ENCODE results near the gene PIAS4.

DNA sequence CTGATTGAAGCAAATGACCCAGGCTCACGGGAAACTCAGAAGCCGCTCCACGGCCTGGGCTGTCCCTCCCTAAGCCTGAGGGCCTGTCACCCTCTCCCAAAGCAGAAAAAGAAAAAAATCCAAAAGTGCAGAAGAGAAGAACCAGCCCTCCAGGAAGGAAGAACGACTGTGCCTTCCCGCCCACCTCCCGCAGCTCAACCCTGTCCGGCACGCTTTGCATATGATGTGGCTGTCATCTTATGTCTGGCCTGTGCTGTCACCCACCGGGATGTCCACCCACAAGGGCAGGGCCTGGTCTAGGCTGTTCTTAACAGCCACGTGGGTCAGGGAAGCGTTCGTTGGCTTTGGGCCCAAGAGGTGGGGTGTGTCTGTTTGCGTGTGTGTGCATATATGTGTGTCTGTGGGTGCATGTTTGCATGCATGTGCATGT is 45.5 kb downstream of the PIAS4 start:
- TF ChIP-seq CTCF (IDR thresholded peaks at IDR 0.05): no peak
- TF ChIP-seq EZH2 (IDR thresholded peaks at IDR 0.05): no peak
- TF ChIP-seq EZH2phosphoT487 (IDR thresholded peaks at IDR 0.05): no peak
